Endothelial cell (in vitro differentiated cells): ENCODE data around the gene TBL1Y. TPM values are rescaled to one million over a fixed set of nuclear protein-coding genes. Genes with fewer than 3 reads are reported as not detected.
"Not testable (repeated sequence)": the region's sequence is repeated elsewhere in the genome, so short reads cannot be mapped to it uniquely, and the experiment has no call there.

ENCODE experiments used
- DNase-seq: peaks from one replicate; pipeline ENCODE4 v3.0.0; 2021; ENCODE audit warnings: low spot score
- H3K27ac Mint-ChIP-seq: one replicate; pipeline ENCODE4 v1.8.0; 2021; ENCODE audit warnings: mixed read lengths, inconsistent platforms; ENCODE audit not compliant: unreplicated experiment
- H3K27me3 Mint-ChIP-seq: one replicate; pipeline ENCODE4 v1.8.0; 2021; ENCODE audit warnings: mild to moderate bottlenecking, moderate library complexity, mixed read lengths, inconsistent platforms; ENCODE audit not compliant: unreplicated experiment
- H3K36me3 Mint-ChIP-seq: one replicate; pipeline ENCODE4 v1.8.0; 2021; ENCODE audit warnings: mild to moderate bottlenecking, low read depth, mixed read lengths, inconsistent platforms; ENCODE audit not compliant: unreplicated experiment
- H3K4me1 Mint-ChIP-seq: one replicate; pipeline ENCODE4 v1.8.0; 2021; ENCODE audit warnings: mild to moderate bottlenecking, mixed read lengths, inconsistent platforms; ENCODE audit not compliant: unreplicated experiment
- H3K4me3 Mint-ChIP-seq: one replicate; pipeline ENCODE4 v1.8.0; 2021; ENCODE audit warnings: mild to moderate bottlenecking, mixed read lengths, inconsistent platforms; ENCODE audit not compliant: unreplicated experiment
- H3K9me3 Mint-ChIP-seq: one replicate; pipeline ENCODE4 v1.8.0; 2021; ENCODE audit warnings: mixed read lengths, inconsistent platforms; ENCODE audit not compliant: unreplicated experiment
- total RNA-seq: library from RNA; stranded (reverse); fragmentation: NEBNext Ultra II Directional; extraction: Animal tissue kit (Norgen Biotek cat#: 25700); gene quantifications from one replicate; pipeline ENCODE4 v1.2.1, GENCODE V29; 2021; ENCODE audit not compliant: unreplicated experiment
- TF ChIP-seq, protein P1 (sequence below): fragments of 200-600 bp; sonication (generic); IDR thresholded peaks from one replicate; pipeline ENCODE4 v1.5.0; 2021; ENCODE audit warnings: antibody characterized with exemption; ENCODE audit not compliant: unreplicated experiment

TBL1Y gene
- total RNA-seq, 1 donor from 2014 or later: 0.97 TPM

DNA sequence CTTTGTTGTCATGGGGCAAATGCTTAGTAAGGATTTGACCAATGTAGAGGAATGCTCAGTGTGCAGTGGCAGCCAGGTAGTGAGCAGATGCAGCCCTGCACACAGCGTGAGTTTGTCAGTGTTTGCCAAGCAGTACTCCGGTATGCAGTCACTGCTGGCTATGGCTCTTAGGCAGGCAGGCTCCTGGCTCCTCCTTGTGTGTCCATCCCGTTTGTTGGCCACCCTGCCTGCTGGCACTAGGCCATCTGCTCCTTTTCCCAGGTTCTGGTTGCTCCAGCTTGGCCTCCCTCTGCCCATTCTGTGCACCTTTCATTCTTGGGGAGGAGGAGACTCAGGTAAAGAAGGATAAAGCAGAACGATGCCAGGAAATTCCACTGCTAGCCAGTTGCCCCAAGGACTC, 106.0 kb downstream of the TBL1Y start:
- Mint-ChIP-seq H3K9me3 (no peaks in the 10 kb centered on the region), H3K36me3 (no peaks in the 10 kb centered on the region), H3K27me3 (no peaks in the 10 kb centered on the region), H3K4me3 (no peak overlapping the region), H3K4me1 (no peaks in the 10 kb centered on the region), H3K27ac (no peak overlapping the region)
- DNase-seq: no peak
- TF ChIP-seq, protein P1, sequence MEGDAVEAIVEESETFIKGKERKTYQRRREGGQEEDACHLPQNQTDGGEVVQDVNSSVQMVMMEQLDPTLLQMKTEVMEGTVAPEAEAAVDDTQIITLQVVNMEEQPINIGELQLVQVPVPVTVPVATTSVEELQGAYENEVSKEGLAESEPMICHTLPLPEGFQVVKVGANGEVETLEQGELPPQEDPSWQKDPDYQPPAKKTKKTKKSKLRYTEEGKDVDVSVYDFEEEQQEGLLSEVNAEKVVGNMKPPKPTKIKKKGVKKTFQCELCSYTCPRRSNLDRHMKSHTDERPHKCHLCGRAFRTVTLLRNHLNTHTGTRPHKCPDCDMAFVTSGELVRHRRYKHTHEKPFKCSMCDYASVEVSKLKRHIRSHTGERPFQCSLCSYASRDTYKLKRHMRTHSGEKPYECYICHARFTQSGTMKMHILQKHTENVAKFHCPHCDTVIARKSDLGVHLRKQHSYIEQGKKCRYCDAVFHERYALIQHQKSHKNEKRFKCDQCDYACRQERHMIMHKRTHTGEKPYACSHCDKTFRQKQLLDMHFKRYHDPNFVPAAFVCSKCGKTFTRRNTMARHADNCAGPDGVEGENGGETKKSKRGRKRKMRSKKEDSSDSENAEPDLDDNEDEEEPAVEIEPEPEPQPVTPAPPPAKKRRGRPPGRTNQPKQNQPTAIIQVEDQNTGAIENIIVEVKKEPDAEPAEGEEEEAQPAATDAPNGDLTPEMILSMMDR: no peak

DNA sequence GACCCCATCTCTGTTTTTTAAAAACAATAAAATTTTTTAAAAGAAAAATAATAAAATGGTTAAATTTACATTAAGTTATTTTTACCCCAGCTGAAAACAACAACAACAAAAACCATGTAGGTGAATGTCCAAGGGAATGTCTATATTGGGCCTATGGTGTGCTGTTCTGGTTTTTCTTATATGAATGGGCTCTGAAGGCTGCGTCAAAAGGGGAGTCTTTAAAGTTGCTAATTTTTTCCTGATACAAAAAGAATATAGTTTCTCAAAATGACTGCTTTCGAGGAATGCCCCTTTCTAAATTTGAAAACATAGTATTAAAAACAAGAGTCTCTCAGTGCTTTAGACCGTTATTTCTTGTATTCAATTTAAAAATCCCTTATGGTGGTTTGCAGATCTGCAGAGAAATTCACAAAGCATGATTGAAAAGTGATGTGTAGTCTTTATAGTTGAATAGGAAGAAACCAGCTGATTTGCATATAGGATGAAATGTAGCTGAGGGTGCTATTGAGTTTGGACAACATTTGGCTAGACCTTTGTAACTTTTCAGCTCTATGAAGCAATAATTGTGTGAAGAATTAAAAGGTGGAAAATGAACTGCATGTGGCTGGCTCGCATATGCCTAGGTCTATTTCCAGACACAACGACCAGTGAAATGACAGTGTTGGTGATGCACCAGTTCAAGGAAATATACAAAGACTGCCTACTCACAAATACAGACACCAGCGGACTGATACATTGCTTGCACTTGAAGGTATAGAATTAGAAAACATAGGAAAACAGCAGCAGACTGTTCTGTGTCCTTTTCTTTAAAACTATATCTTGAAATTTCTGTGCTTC, 107.0 kb downstream of the TBL1Y start:
- Mint-ChIP-seq H3K4me3 (no peak overlapping the region), H3K27me3 (no peaks in the 10 kb centered on the region), H3K9me3 (no peaks in the 10 kb centered on the region), H3K27ac (no peak overlapping the region), H3K4me1 (no peaks in the 10 kb centered on the region), H3K36me3 (no peaks in the 10 kb centered on the region)
- TF ChIP-seq, protein P1: no peak
- no peak for DNase-seq

- Mint-ChIP-seq H3K4me3 (no peak overlapping the region), H3K4me1 (no peaks in the 10 kb centered on the region), H3K36me3 (no peaks in the 10 kb centered on the region), H3K27me3 (peaks cover 2% of the 10 kb centered on the region), H3K9me3 (no peaks in the 10 kb centered on the region), H3K27ac (no peak overlapping the region)
- TF ChIP-seq, protein P1: no peak
- no peak for DNase-seq
Measured at GRCh38 chrY:7039037-7039436, 128.5 kb downstream of the TBL1Y start.

DNA sequence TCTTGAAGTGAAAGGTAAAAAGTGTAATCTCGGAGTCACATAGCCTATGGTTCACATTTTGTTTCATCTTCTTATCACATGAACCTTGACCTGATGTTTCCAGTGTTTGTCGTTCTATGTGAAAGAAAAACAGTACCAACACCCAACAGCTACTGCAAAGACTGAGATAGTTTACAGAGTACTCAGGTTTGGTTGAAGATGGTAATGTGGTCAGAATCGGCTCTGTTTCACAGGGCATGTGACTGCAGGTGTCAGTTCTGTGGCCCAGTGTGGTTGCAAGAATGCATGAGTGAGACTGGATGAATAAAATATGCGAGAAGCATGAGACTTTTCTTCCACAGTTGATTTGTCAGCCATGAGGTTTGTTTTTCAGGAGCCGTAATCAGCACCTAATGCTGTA, 130.2 kb downstream of the TBL1Y start:
- no peak overlapping the region for H3K4me3 Mint-ChIP-seq
- TF ChIP-seq, protein P1: no peak
- H3K36me3 Mint-ChIP-seq: no peaks in the 10 kb centered on the region
- H3K9me3 Mint-ChIP-seq: no peaks in the 10 kb centered on the region
- H3K27me3 Mint-ChIP-seq: peaks cover 2% of the 10 kb centered on the region
- no peaks in the 10 kb centered on the region for H3K4me1 Mint-ChIP-seq
- H3K27ac Mint-ChIP-seq: no peak overlapping the region
- no peak for DNase-seq

DNA sequence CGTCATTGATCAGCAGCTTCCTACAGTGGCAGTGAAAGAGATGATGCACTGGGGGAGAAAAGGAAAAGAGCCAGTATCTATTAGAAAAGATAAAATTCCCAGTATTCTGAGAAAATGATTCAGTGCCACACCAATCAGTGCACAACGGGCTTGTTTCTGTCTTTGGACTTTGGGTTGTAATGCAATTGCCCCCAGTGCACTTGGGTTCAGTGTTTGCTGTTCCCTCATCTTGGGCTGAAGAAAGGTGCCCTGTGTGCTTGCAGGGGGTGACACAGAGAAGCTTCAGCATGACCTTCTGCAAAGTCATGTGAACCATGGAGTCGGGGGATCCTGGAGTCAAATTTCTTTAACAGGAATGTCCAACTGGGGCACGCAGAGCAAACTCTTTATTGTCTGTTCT, 131.5 kb downstream of the TBL1Y start:
- DNase-seq: no peak
- Mint-ChIP-seq H3K27ac (no peak overlapping the region), H3K36me3 (no peaks in the 10 kb centered on the region)

GRCh38 chrY:7052461-7052860, 142.0 kb downstream of the TBL1Y start:
- H3K27me3 Mint-ChIP-seq, DNase-seq, H3K9me3 Mint-ChIP-seq, H3K4me3 Mint-ChIP-seq, H3K36me3 Mint-ChIP-seq, H3K27ac Mint-ChIP-seq, H3K4me1 Mint-ChIP-seq: not testable (repeated sequence)

More for the DNA sequence above, 131.5 kb downstream of the TBL1Y start:
- H3K4me3 Mint-ChIP-seq: no peak overlapping the region
- no peaks in the 10 kb centered on the region for H3K4me1 Mint-ChIP-seq
- H3K27me3 Mint-ChIP-seq: peaks cover 2% of the 10 kb centered on the region
- TF ChIP-seq, protein P1: no peak
- no peaks in the 10 kb centered on the region for H3K9me3 Mint-ChIP-seq
